BLaER1 (cell line): ENCODE results near the gene PATZ1.
A peak's percentile ranks its signal among the peaks of the same experiment; 100 is the strongest.
"Not testable (repeated sequence)": the region's sequence is repeated elsewhere in the genome, so short reads cannot be mapped to it uniquely, and the experiment has no call there.

Experiments used
- H3K27ac ChIP-seq: shearing (Covaris generic); formaldehyde crosslinking; 2 replicates; pipeline ENCODE4 v1.8.1; 2022
- H3K27me3 ChIP-seq: shearing (Covaris generic); formaldehyde crosslinking; 2 replicates; pipeline ENCODE4 v1.8.1; 2022
- H3K36me3 ChIP-seq: shearing (Covaris generic); formaldehyde crosslinking; 2 replicates; pipeline ENCODE4 v1.8.1; 2022
- H3K4me1 ChIP-seq: shearing (Covaris generic); formaldehyde crosslinking; 2 replicates; pipeline ENCODE4 v1.8.1; 2022
- H3K4me2 ChIP-seq: shearing (Covaris generic); formaldehyde crosslinking; 2 replicates; pipeline ENCODE4 v1.8.1; 2022
- H3K4me3 ChIP-seq: shearing (Covaris generic); formaldehyde crosslinking; 2 replicates; pipeline ENCODE4 v1.8.1; 2022
- H3K9ac ChIP-seq: shearing (Covaris generic); formaldehyde crosslinking; 2 replicates; pipeline ENCODE4 v1.8.1; 2022
- H3K9me3 ChIP-seq: shearing (Covaris generic); formaldehyde crosslinking; 2 replicates; pipeline ENCODE4 v1.8.1; 2022
- H4K20me1 ChIP-seq: shearing (Covaris generic); formaldehyde crosslinking; 2 replicates; pipeline ENCODE4 v1.8.1; 2022
- Cebpa-rat ChIP-seq: shearing (Covaris generic); IDR thresholded peaks from 2 replicates; pipeline ENCODE4 v1.8.1; 2022

Gene PATZ1, protein sequence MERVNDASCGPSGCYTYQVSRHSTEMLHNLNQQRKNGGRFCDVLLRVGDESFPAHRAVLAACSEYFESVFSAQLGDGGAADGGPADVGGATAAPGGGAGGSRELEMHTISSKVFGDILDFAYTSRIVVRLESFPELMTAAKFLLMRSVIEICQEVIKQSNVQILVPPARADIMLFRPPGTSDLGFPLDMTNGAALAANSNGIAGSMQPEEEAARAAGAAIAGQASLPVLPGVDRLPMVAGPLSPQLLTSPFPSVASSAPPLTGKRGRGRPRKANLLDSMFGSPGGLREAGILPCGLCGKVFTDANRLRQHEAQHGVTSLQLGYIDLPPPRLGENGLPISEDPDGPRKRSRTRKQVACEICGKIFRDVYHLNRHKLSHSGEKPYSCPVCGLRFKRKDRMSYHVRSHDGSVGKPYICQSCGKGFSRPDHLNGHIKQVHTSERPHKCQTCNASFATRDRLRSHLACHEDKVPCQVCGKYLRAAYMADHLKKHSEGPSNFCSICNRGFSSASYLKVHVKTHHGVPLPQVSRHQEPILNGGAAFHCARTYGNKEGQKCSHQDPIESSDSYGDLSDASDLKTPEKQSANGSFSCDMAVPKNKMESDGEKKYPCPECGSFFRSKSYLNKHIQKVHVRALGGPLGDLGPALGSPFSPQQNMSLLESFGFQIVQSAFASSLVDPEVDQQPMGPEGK

DNA sequence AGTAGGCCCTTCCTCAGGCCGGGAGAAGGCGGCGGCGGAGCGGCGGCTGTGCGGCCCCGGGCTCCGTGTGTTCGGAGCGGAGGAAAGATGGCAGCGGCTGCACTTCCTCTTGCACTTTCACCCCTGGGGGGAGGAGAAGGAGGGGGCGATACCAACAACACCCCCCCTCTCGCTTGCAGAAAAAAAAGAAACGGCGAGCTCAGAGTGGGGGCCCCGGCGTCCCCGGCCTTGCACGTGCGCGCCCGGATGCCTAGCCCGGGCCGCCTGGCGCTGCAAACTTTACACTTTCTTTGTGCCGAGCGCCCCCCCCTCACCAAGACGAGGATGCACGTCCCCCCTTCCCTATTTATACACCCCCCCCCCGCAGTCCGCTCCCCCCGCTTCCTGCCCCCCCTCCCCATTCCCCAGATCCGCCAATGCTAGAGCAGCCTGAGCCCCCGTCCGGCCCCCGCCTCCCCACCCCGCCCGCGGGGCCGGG lies at the start of gene PATZ1:
PATZ1 (minus strand) TSS at position 92 of the 478 bp plus-strand sequence. CDS start 744 bp downstream, outside the sequence.
- Histone ChIP-seq H3K36me3 (peaks cover 25% of the 10 kb centered on the region), H4K20me1 (peaks cover 44% of the 10 kb centered on the region), H3K27ac (peak within 1 kb of the TSS; percentile 98), H3K4me2 (peak within 1 kb of the TSS; percentile 99), H3K27me3 (no peaks in the 10 kb centered on the region), H3K4me3 (peak within 1 kb of the TSS; percentile 79), H3K9ac (peak within 1 kb of the TSS; percentile 98), H3K9me3 (no peaks in the 10 kb centered on the region), H3K4me1 (peaks cover 50% of the 10 kb centered on the region)
- no peak for TF ChIP-seq Cebpa-rat

DNA sequence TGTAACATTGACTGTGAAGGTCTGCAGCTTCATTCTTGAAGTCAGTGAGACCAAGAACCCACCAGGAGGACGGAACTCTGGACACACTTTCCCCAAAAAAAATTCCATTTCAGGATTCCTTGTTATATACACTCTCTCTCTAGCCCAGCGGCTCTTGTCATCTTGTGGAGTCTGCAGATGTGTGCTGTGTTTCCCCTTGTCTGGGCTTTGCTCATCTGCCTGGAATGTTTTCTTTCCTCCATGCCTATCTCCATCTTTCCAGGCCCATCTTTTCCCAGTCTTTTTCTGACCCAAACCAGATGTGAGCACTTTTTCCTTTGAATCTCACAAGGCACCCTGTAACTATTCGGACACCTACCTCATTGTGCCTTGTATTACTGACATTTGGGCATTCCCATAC lies 48.2 kb upstream of the PATZ1 start:
- no peak overlapping the region for H3K4me2 ChIP-seq
- H3K4me1 ChIP-seq: peaks cover 9% of the 10 kb centered on the region
- H3K36me3 ChIP-seq: no peaks in the 10 kb centered on the region
- H3K9ac ChIP-seq: no peak overlapping the region
- peaks cover 10% of the 10 kb centered on the region for H3K9me3 ChIP-seq
- H3K27ac ChIP-seq: no peak overlapping the region
- H3K4me3 ChIP-seq: no peak overlapping the region
- no peak for TF ChIP-seq Cebpa-rat
- H4K20me1 ChIP-seq: no peaks in the 10 kb centered on the region
- no peaks in the 10 kb centered on the region for H3K27me3 ChIP-seq

DNA sequence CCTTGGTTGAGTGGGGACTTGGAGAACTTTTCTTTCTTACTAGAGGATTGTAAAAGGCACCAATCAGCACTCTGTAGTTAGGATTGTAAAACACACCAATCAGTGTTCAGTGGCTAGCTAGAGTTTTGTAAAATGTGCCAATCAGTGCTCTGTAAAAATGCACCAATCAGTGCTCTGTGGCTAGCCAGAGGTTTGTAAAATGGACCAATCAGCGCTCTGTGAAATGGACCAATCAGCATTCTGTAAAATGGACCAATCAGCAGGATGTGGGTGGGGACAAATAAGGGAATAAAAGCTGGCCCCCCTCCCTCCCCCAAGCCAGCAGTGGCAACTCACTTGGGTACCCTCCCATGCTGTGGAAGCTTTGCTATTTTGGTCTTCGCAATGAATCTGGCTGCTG lies 47.7 kb upstream of the PATZ1 start:
- H4K20me1 ChIP-seq: no peaks in the 10 kb centered on the region
- no peak for TF ChIP-seq Cebpa-rat
- no peak overlapping the region for H3K9ac ChIP-seq
- peaks cover 8% of the 10 kb centered on the region for H3K4me1 ChIP-seq
- no peak overlapping the region for H3K4me3 ChIP-seq
- peaks cover 10% of the 10 kb centered on the region for H3K9me3 ChIP-seq
- no peak overlapping the region for H3K4me2 ChIP-seq
- H3K27me3 ChIP-seq: no peaks in the 10 kb centered on the region
- H3K36me3 ChIP-seq: no peaks in the 10 kb centered on the region
- no peak overlapping the region for H3K27ac ChIP-seq

DNA sequence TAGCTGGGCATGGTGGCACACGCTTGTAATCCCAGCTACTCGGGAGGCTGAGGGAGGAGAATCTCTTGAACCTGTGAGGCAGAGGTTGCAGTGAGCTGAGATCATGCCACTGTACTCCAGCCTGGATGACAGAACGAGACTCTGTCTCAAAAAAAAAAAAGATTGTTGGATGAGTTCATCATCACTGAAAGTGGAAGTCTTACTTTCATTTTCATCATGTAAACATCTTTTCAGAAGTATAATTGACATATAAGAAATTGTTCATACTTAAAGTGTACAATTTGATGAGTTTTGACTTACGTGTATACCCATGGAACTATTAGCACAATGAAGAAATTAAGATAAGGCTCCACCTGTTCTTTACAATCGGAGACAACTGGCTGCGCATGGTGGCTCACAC lies 32.5 kb upstream of the PATZ1 start:
- H3K36me3 ChIP-seq, H3K9me3 ChIP-seq, H3K9ac ChIP-seq, H3K4me3 ChIP-seq, H3K27ac ChIP-seq, H3K4me2 ChIP-seq, H3K4me1 ChIP-seq, H4K20me1 ChIP-seq, H3K27me3 ChIP-seq: not testable (repeated sequence)

DNA sequence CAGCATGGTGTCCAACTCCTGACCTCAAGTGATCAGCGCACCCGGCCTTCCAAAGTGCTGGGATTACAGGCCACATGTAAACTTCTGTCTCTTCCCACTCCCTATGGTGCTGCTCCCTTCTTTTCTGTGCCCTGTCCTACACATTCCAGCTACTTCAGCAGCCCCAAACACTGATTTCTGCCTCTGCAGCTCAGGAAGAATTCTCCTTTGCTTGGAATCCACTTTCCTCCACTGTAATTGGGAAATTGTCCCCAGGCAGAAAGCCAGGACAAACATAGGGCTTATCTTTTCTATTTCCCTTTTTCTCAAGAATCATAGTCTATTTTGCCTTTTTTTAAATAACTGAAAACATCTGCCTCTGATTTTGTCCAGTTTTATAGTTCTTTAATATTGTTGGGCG lies 32.0 kb upstream of the PATZ1 start:
- Histone ChIP-seq H4K20me1 (no peaks in the 10 kb centered on the region), H3K27me3 (no peaks in the 10 kb centered on the region), H3K4me1 (no peaks in the 10 kb centered on the region), H3K4me3 (no peak overlapping the region), H3K36me3 (no peaks in the 10 kb centered on the region), H3K27ac (no peak overlapping the region), H3K9me3 (no peaks in the 10 kb centered on the region), H3K4me2 (no peak overlapping the region), H3K9ac (no peak overlapping the region)
- no peak for TF ChIP-seq Cebpa-rat

DNA sequence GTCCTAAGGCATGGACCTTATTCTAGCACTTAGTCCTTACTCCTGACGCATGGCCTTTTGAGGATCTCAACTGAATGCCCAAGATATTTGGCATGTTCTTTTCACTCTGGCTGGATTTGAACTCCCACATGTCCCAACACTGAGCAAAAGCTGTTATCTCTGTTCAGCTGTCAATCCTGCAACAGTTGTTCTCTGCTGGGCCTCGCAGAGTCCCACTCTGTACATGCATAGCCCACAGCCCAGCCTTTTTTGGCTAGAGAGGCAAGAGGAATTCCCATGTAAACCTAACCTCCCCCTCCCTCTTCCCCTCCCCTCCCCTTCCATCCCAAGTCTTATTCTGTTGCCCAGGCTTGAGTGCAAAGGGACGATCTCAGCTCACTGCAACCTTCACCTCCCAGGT lies 31.5 kb upstream of the PATZ1 start:
- H3K9me3 ChIP-seq: no peaks in the 10 kb centered on the region
- no peak overlapping the region for H3K4me3 ChIP-seq
- no peaks in the 10 kb centered on the region for H3K27me3 ChIP-seq
- no peaks in the 10 kb centered on the region for H3K36me3 ChIP-seq
- H4K20me1 ChIP-seq: no peaks in the 10 kb centered on the region
- no peak overlapping the region for H3K27ac ChIP-seq
- no peak overlapping the region for H3K9ac ChIP-seq
- no peaks in the 10 kb centered on the region for H3K4me1 ChIP-seq
- no peak for TF ChIP-seq Cebpa-rat
- no peak overlapping the region for H3K4me2 ChIP-seq

DNA sequence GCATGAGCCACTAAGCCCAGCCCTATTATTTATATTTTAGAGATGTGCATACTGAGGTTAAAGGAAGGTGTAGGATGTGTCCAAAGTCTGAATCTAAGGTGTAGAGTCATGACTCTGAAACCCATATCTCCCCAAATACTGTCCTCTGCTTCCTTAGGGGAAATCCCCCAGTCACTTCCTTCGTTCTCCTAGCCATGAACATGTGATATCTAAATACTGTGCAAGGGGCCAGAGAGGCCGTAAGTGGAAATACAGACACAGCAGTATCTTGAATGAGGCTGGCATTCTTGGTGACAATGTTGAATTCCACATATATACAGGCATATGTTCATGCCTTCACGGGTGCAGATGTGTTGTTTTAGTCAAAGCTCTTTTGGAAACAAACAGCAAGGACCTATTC lies 21.3 kb upstream of the PATZ1 start:
- Histone ChIP-seq H3K4me1 (no peaks in the 10 kb centered on the region), H3K4me2 (no peak overlapping the region), H3K9me3 (no peaks in the 10 kb centered on the region), H4K20me1 (no peaks in the 10 kb centered on the region), H3K36me3 (no peaks in the 10 kb centered on the region), H3K9ac (no peak overlapping the region), H3K27ac (no peak overlapping the region), H3K4me3 (no peak overlapping the region), H3K27me3 (no peaks in the 10 kb centered on the region)
- TF ChIP-seq Cebpa-rat: no peak

DNA sequence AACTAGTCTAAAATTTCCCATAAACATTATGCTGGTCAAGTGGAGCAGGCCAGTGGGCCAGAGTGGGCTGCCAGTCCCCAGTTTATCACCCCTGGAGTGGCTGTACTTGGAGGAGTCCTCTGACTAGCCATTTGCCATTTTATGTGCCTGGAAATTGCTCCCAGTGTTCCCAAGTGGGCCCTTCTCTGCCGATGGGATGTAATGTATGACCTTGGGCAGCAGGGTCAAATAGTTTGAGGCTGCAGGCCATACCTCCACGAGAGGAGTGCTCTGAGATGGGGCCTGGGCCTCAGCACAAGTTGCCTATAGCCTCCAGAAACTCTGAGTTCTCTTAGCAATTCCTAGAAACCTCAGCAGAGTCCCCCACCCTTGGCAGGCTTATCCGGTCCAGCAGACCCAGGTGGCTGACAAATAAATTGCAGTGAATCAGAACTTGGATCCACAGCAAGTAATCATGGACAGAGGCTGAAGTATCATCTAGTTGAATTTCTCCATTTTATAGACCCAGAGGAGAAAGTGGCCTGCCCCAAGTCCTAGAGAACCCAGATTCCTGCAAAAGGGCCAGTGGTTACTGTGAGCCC lies 17.8 kb upstream of the PATZ1 start:
- Histone ChIP-seq H3K4me3 (no peak overlapping the region), H3K4me1 (no peaks in the 10 kb centered on the region), H3K9me3 (no peaks in the 10 kb centered on the region), H4K20me1 (no peaks in the 10 kb centered on the region), H3K9ac (no peak overlapping the region), H3K36me3 (no peaks in the 10 kb centered on the region), H3K4me2 (no peak overlapping the region), H3K27ac (no peak overlapping the region), H3K27me3 (no peaks in the 10 kb centered on the region)
- TF ChIP-seq Cebpa-rat: no peak

DNA sequence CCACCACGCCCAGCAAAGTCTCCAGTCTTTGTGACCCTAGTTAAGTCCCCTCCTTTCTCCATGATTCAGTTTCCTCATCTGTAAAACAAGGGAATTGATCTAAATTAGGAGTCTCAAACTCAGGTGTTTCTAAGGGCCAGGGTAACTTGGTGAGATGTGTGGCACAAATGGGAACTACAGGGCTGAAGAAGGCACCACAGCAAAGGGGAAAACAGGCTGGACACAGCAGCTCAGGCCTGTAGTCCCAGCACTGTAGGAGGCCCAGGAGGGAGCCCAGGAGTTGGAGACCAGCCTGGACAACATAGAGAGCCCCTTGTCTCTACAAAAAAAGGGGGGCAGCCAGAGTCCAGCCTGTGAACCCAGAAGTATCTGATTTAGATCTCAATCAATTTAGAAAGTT lies 15.6 kb upstream of the PATZ1 start:
- no peaks in the 10 kb centered on the region for H4K20me1 ChIP-seq
- H3K27me3 ChIP-seq: no peaks in the 10 kb centered on the region
- no peak for TF ChIP-seq Cebpa-rat
- no peaks in the 10 kb centered on the region for H3K4me1 ChIP-seq
- H3K4me3 ChIP-seq: no peak overlapping the region
- no peak overlapping the region for H3K4me2 ChIP-seq
- no peak overlapping the region for H3K9ac ChIP-seq
- H3K36me3 ChIP-seq: no peaks in the 10 kb centered on the region
- H3K27ac ChIP-seq: no peak overlapping the region
- no peaks in the 10 kb centered on the region for H3K9me3 ChIP-seq

DNA sequence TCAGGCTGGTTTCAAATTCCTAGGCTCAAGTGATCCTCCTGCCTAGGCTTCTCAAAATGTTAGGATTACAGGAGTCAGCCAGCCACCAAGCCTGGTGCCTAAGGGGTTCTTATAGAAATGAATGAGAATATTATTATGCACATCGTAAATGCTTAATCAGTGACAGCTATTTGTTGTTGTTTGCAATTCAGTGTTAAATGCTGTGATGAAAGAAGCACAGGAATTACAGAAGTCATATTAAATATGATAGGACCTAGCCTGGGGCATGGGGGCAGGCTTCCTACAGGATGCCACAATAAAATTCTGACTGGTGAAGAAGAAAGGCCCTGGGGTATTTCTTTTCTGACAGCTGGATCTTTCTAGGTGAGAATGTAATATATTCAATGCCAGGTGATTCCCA lies 13.9 kb upstream of the PATZ1 start:
- Histone ChIP-seq H3K4me3 (no peak overlapping the region), H3K9ac (no peak overlapping the region), H3K9me3 (no peaks in the 10 kb centered on the region), H3K4me1 (no peaks in the 10 kb centered on the region), H4K20me1 (no peaks in the 10 kb centered on the region), H3K36me3 (no peaks in the 10 kb centered on the region), H3K27ac (no peak overlapping the region), H3K27me3 (no peaks in the 10 kb centered on the region), H3K4me2 (no peak overlapping the region)
- no peak for TF ChIP-seq Cebpa-rat
